ENCODE data around the gene APMAP.

- TF ChIP-seq CTCF (IDR thresholded peaks at IDR 0.05; ENCODE audit: insufficient read depth, low read length, poor library complexity, severe bottlenecking), result no peak
- TF ChIP-seq EZH2phosphoT487 (conservative IDR thresholded peaks at IDR 0.05; ENCODE audit: low read length), result no peak
These were observed 75.5 kb downstream of the APMAP start for GRCh38 chr20:24917056-24917455.
